Calu3 (cell line): ENCODE data around the gene AP1M1. TPM values are rescaled to one million over a fixed set of nuclear protein-coding genes. Genes with fewer than 3 reads are reported as not detected.

Experiments used
- BruUV-seq: library from RNA; stranded (reverse); fragments of 400-500 nt; replicated peaks from 2 replicates; lab custom pipeline; 2021; lab: Mats Ljungman, UMichigan
- CTCF ChIA-PET: fragments of 300-600 bp; sonication (Branson Sonifier 250); formaldehyde crosslinking; loops from one replicate; lab custom pipeline; 2022; ENCODE audit warnings: antibody characterized with exemption; lab: Charles Lee
- DNase-seq: peaks from one replicate; pipeline ENCODE4 v3.0.0; 2022
- H3K27ac Mint-ChIP-seq: one replicate; pipeline ENCODE4 v1.8.0; 2022; ENCODE audit warnings: mixed read lengths; ENCODE audit not compliant: unreplicated experiment
- H3K27me3 Mint-ChIP-seq: one replicate; pipeline ENCODE4 v1.8.0; 2022; ENCODE audit warnings: mixed read lengths; ENCODE audit not compliant: unreplicated experiment
- H3K36me3 Mint-ChIP-seq: one replicate; pipeline ENCODE4 v1.8.0; 2022; ENCODE audit warnings: mild to moderate bottlenecking, moderate library complexity, mixed read lengths; ENCODE audit not compliant: insufficient read depth, unreplicated experiment
- H3K4me1 Mint-ChIP-seq: one replicate; pipeline ENCODE4 v1.8.0; 2022; ENCODE audit warnings: mild to moderate bottlenecking, low read depth, mixed read lengths; ENCODE audit not compliant: unreplicated experiment
- H3K4me3 Mint-ChIP-seq: one replicate; pipeline ENCODE4 v1.8.0; 2022; ENCODE audit warnings: mild to moderate bottlenecking, low read depth, moderate library complexity, mixed read lengths; ENCODE audit not compliant: unreplicated experiment
- H3K9me3 Mint-ChIP-seq: one replicate; pipeline ENCODE4 v1.8.0; 2022; ENCODE audit warnings: low read depth, mixed read lengths; ENCODE audit not compliant: unreplicated experiment
- CTCF ChIP-seq: fragments of 200-600 bp; IDR thresholded peaks from one replicate; pipeline ENCODE4 v1.8.0; 2022; ENCODE audit warnings: antibody characterized with exemption; ENCODE audit not compliant: unreplicated experiment
- intact Hi-C: fragments of 100-400 bp; cut with micrococcal nuclease; formaldehyde crosslinking; loops from one replicate; pipeline ENCODE4 v1.10.0; 2022; ENCODE audit not compliant: unreplicated experiment
- total RNA-seq: library from RNA; stranded (reverse); gene quantifications from 2 replicates; pipeline ENCODE4 v1.2.3, GENCODE V29; 2022

Gene AP1M1
- total RNA-seq, 1 experiment from 2014 or later, result 31.5 TPM

GRCh38 chr19:16208064-16208759, 10.5 kb downstream of the AP1M1 start:
- no peak for DNase-seq
- no peak overlapping the region for H3K27ac Mint-ChIP-seq
- intact Hi-C loops, result no loop called here
- CTCF ChIA-PET, result interaction anchor here (1.4 kb wide), 1 partner anchor 11 kb away, joined by 3 read pairs; the partner anchor contains the start of gene AP1M1
- BruUV-seq, result no TSS peak
- H3K4me3 Mint-ChIP-seq, result no peak overlapping the region
- no peak for TF ChIP-seq CTCF
- H3K4me1 Mint-ChIP-seq, result no peaks in the 10 kb centered on the region
- no peaks in the 10 kb centered on the region for H3K9me3 Mint-ChIP-seq
- peaks cover 59% of the 10 kb centered on the region for H3K36me3 Mint-ChIP-seq
- no peaks in the 10 kb centered on the region for H3K27me3 Mint-ChIP-seq

- peaks cover 55% of the 10 kb centered on the region for H3K36me3 Mint-ChIP-seq
Measured at GRCh38 chr19:16208847-16209665, 11.3 kb downstream of the AP1M1 start.

GRCh38 chr19:16210168-16210567, 12.5 kb downstream of the AP1M1 start:
- intact Hi-C loops, result no loop called here
- CTCF ChIA-PET, result no interaction called here
- Mint-ChIP-seq H3K27me3 (no peaks in the 10 kb centered on the region), H3K4me3 (no peak overlapping the region), H3K4me1 (no peaks in the 10 kb centered on the region), H3K27ac (no peak overlapping the region), H3K9me3 (no peaks in the 10 kb centered on the region), H3K36me3 (peaks cover 51% of the 10 kb centered on the region)
- BruUV-seq, result no TSS peak
- no peak for TF ChIP-seq CTCF
- DNase-seq, result no peak

More at GRCh38 chr19:16208847-16209665, 11.3 kb downstream of the AP1M1 start:
- CTCF ChIA-PET, result interaction anchor here (0.6 kb wide), 1 partner anchor 106 kb away, joined by 3 read pairs; no protein-coding TSS in a partner anchor
- H3K27me3 Mint-ChIP-seq, result no peaks in the 10 kb centered on the region
- intact Hi-C loops, result no loop called here
- TF ChIP-seq CTCF, result no peak
- no peak overlapping the region for H3K4me3 Mint-ChIP-seq
- no peaks in the 10 kb centered on the region for H3K4me1 Mint-ChIP-seq
- H3K9me3 Mint-ChIP-seq, result no peaks in the 10 kb centered on the region
- TSS peak; percentile 38 for BruUV-seq
- no peak overlapping the region for H3K27ac Mint-ChIP-seq
- no peak for DNase-seq

GRCh38 chr19:16213076-16213475, 15.4 kb downstream of the AP1M1 start:
- Mint-ChIP-seq H3K27me3 (no peaks in the 10 kb centered on the region), H3K9me3 (no peaks in the 10 kb centered on the region), H3K36me3 (peaks cover 44% of the 10 kb centered on the region), H3K27ac (no peak overlapping the region), H3K4me1 (no peaks in the 10 kb centered on the region), H3K4me3 (no peak overlapping the region)
- no peak for DNase-seq
- CTCF ChIA-PET, result no interaction called here
- no TSS peak for BruUV-seq
- no peak for TF ChIP-seq CTCF
- intact Hi-C loops, result no loop called here
